Measurements from ENCODE around the gene ATP9A.

DNA sequence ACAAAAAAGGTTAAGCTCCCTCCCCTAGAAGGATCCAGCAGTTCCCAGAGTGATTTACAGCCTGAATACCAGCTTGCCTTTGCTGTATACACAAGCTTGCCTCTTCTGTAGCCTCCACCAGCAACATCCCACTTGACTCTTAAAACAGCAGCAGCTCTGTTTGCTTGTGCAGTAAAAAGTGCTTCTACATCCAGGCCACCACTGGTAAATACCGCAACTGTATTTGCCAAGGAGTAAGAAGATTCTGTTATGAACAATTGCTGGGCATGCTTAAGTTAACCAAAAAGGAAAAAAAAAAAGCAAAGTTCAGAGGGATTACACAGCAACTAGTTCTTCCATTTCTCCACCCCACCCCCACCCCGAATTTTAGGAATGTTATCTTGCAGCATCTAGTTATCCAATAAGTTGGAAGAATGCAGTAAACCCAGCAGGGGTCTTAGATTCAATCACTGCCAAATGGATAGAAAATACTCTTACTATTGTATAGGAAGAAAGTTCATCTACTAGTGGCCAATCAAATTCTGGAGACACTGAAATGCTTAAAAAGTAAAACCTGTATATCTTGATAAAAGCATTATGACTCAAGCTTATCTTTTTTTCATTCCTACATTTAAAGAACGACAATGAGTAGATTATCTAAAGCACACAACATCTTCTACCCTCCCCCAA lies 29.3 kb upstream of the ATP9A start:
- TF ChIP-seq CTCF (IDR thresholded peaks at IDR 0.05) (no peak), POLR2A (IDR thresholded peaks at IDR 0.05) (no peak)
